H1 (cell line): Measurements from ENCODE around the gene CXorf65. TPM values are rescaled to one million over a fixed set of nuclear protein-coding genes. Genes with fewer than 3 reads are reported as not detected.

Experiments used
- CTCF ChIA-PET: fragments of 300-600 bp; sonication (Branson Sonifier 250); formaldehyde crosslinking; loops from one replicate; lab custom pipeline; 2021; ENCODE audit not compliant: partially characterized antibody; lab: Charles Lee
- POLR2A ChIA-PET: fragments of 300-600 bp; sonication (Branson Sonifier 250); formaldehyde crosslinking; loops from one replicate; lab custom pipeline; 2021; ENCODE audit warnings: inconsistent platforms; ENCODE audit not compliant: partially characterized antibody; lab: Charles Lee
- DNase-seq, 2 experiments: peaks; one replicate each; pipeline versions ENCODE4 v3.0.0 to v3.0.0-alpha.2; 2010 to 2022; ENCODE audit warnings: low spot score in 2 of 2, low read depth in 1 of 2, mixed read lengths in 1 of 2
- FAIRE-seq: peaks from 2 replicates; lab custom pipeline; 2011; peaks lifted over from hg19 to GRCh38; lab: Jason Lieb, UNC
- H2AFZ ChIP-seq: 2 replicates; pipeline ENCODE4 v1.8.1; 2012; ENCODE audit warnings: low read length, inconsistent platforms
- H2AK5ac ChIP-seq: 2 replicates; pipeline ENCODE4 v1.6.1; 2013; ENCODE audit warnings: low read depth, low read length
- H2BK120ac ChIP-seq: replicated peaks from 2 replicates; pipeline ENCODE3; 2013; ENCODE audit warnings: low read depth, low read length, inconsistent platforms
- H2BK12ac ChIP-seq: 2 replicates; pipeline ENCODE4 v1.6.1; 2013; ENCODE audit warnings: low read depth, low read length
- H2BK15ac ChIP-seq: 2 replicates; pipeline ENCODE4 v1.6.1; 2013; ENCODE audit warnings: low read length
- H2BK20ac ChIP-seq: 2 replicates; pipeline ENCODE4 v1.6.1; 2013; ENCODE audit warnings: low read length
- H2BK5ac ChIP-seq: 2 replicates; pipeline ENCODE4 v1.6.1; 2013; ENCODE audit warnings: low read depth, low read length
- H3K14ac ChIP-seq: 2 replicates; pipeline ENCODE4 v1.6.1; 2013; ENCODE audit warnings: inconsistent platforms; ENCODE audit not compliant: insufficient read length
- H3K18ac ChIP-seq: 2 replicates; pipeline ENCODE4 v1.6.1; 2013; ENCODE audit warnings: low read length; ENCODE audit errors: extremely low read depth
- H3K23ac ChIP-seq: 2 replicates; pipeline ENCODE4 v1.6.1; 2013; ENCODE audit warnings: inconsistent platforms; ENCODE audit not compliant: insufficient read length
- H3K23me2 ChIP-seq: 2 replicates; pipeline ENCODE4 v1.6.1; 2013; ENCODE audit warnings: low read depth, low read length
- H3K27ac ChIP-seq: 2 replicates; pipeline ENCODE4 v1.6.1; 2011; ENCODE audit warnings: low read depth, low read length, inconsistent platforms
- H3K27me3 ChIP-seq, 4 experiments: replicated peaks in 1 of 4; 1 replicate in 1 of 4; 2 replicates in 3 of 4; pipeline versions ENCODE4 v1.6.1 to v1.8.1; 2011 to 2013; ENCODE audit warnings: low read length in 3 of 4, mild to moderate bottlenecking in 3 of 4, inconsistent platforms in 2 of 4, mixed read lengths in 2 of 4, moderate library complexity in 1 of 4; ENCODE audit not compliant: control insufficient read depth in 3 of 4, insufficient read depth in 3 of 4; ENCODE audit errors: extremely low read depth in 1 of 4
- H3K36me3 ChIP-seq, 4 experiments: 2 replicates each; pipeline versions ENCODE4 v1.6.1 to v1.8.1; 2011 to 2013; ENCODE audit warnings: mild to moderate bottlenecking in 4 of 4, low read length in 3 of 4, moderate library complexity in 2 of 4, control low read depth in 1 of 4, inconsistent platforms in 1 of 4; ENCODE audit not compliant: insufficient read depth in 4 of 4, control insufficient read depth in 2 of 4
- H3K4ac ChIP-seq: replicated peaks from 2 replicates; pipeline ENCODE3; 2013; ENCODE audit warnings: low read length, low read depth, mixed read lengths, inconsistent platforms; ENCODE audit not compliant: insufficient read length
- H3K4me1 ChIP-seq, 4 experiments: replicated peaks in 1 of 4; 1 replicate in 1 of 4; 2 replicates in 3 of 4; pipeline versions ENCODE4 v1.6.1 to v1.8.1; 2011 to 2013; ENCODE audit warnings: low read length in 3 of 4, inconsistent platforms in 2 of 4, mixed read lengths in 1 of 4; ENCODE audit not compliant: insufficient read depth in 4 of 4, control insufficient read depth in 3 of 4
- H3K4me2 ChIP-seq, 2 experiments: 2 replicates each; pipeline versions ENCODE4 v1.6.1 to v1.8.1; 2011 to 2013; ENCODE audit warnings: low read depth in 2 of 2, low read length in 2 of 2, control low read depth in 1 of 2, inconsistent platforms in 1 of 2, mild to moderate bottlenecking in 1 of 2; ENCODE audit not compliant: insufficient read depth in 1 of 2
- H3K4me3 ChIP-seq, 4 experiments: fragments of 200-600, 300-600 bp in 1 of 4; sonication (generic), shearing (Covaris generic), sonication (Bioruptor Twin) in 1 of 4; 2 replicates each; pipeline versions ENCODE4 v1.5.1 to v1.8.1; 2011 to 2016; ENCODE audit warnings: low read length in 4 of 4, low read depth in 3 of 4, control low read depth in 2 of 4, inconsistent platforms in 2 of 4, mild to moderate bottlenecking in 2 of 4, mixed read lengths in 1 of 4, moderate library complexity in 1 of 4; ENCODE audit not compliant: insufficient read depth in 2 of 4; ENCODE audit errors: extremely low read depth in 1 of 4
- H3K56ac ChIP-seq: replicated peaks from 2 replicates; pipeline ENCODE3; 2013; ENCODE audit warnings: low read depth, mild to moderate bottlenecking, mixed read lengths, low read length, inconsistent platforms; ENCODE audit not compliant: insufficient read length
- H3K79me1 ChIP-seq: 2 replicates; pipeline ENCODE4 v1.6.1; 2013; ENCODE audit warnings: low read depth, low read length, control low read depth
- H3K79me2 ChIP-seq, 2 experiments: 2 replicates each; pipeline versions ENCODE4 v1.6.1 to v1.8.1; 2012 to 2013; ENCODE audit warnings: low read length in 2 of 2, mild to moderate bottlenecking in 2 of 2, inconsistent platforms in 1 of 2; ENCODE audit not compliant: insufficient read depth in 2 of 2, control insufficient read depth in 1 of 2
- H3K9ac ChIP-seq, 4 experiments: replicated peaks in 1 of 4; 1 replicate in 1 of 4; 2 replicates in 3 of 4; pipeline versions ENCODE4 v1.6.1 to v1.8.1; 2011 to 2013; ENCODE audit warnings: low read depth in 3 of 4, low read length in 3 of 4, control low read depth in 2 of 4, mild to moderate bottlenecking in 2 of 4, moderate library complexity in 2 of 4, inconsistent platforms in 1 of 4; ENCODE audit errors: extremely low read depth in 1 of 4
- H3K9me3 ChIP-seq, 2 experiments: 2 replicates each; pipeline versions ENCODE4 v1.6.1 to v1.8.1; 2012 to 2013; ENCODE audit warnings: mild to moderate bottlenecking in 2 of 2, moderate library complexity in 2 of 2, control low read depth in 1 of 2, inconsistent platforms in 1 of 2, low read depth in 1 of 2, low read length in 1 of 2, mixed read lengths in 1 of 2; ENCODE audit not compliant: insufficient read depth in 2 of 2
- H4K20me1 ChIP-seq, 2 experiments: replicated peaks in 1 of 2; 2 replicates each; pipeline versions ENCODE3 to v1.8.1; 2011 to 2013; ENCODE audit warnings: inconsistent platforms in 2 of 2, low read length in 2 of 2, mild to moderate bottlenecking in 1 of 2; ENCODE audit not compliant: insufficient read depth in 2 of 2, control insufficient read depth in 1 of 2
- H4K5ac ChIP-seq: 2 replicates; pipeline ENCODE4 v1.6.1; 2013; ENCODE audit warnings: low read length, low read depth, mixed read lengths, inconsistent platforms; ENCODE audit not compliant: insufficient read length
- H4K8ac ChIP-seq: 2 replicates; pipeline ENCODE4 v1.8.0; 2013; ENCODE audit warnings: mild to moderate bottlenecking, moderate library complexity, low read length, inconsistent platforms; ENCODE audit not compliant: insufficient read depth; ENCODE audit errors: extremely low read depth
- H4K91ac ChIP-seq: replicated peaks from 2 replicates; pipeline ENCODE3; 2013; ENCODE audit warnings: low read length, mixed read lengths, inconsistent platforms; ENCODE audit not compliant: insufficient read length
- BRCA1 ChIP-seq: IDR thresholded peaks from 2 replicates; pipeline ENCODE4 v1.6.1; 2012; ENCODE audit warnings: low read depth, low read length, improper control_type of control experiment
- CHD1 ChIP-seq: IDR thresholded peaks from 2 replicates; pipeline ENCODE4 v1.6.1; 2012; ENCODE audit warnings: low read depth, low read length, improper control_type of control experiment
- CTCF ChIP-seq, 3 experiments: IDR thresholded peaks; 1 replicate in 2 of 3; 2 replicates in 1 of 3; pipeline versions ENCODE4 v1.5.1 to v1.6.1; 2011; ENCODE audit warnings: low read length in 3 of 3, mild to moderate bottlenecking in 3 of 3, inconsistent platforms in 2 of 3, low read depth in 1 of 3, moderate library complexity in 1 of 3; ENCODE audit not compliant: insufficient read depth in 1 of 3; ENCODE audit errors: control extremely low read depth in 1 of 3
- EZH2 ChIP-seq: fragments of 200-600 bp; sonication (generic); IDR thresholded peaks from 2 replicates; pipeline ENCODE4 v1.7.1; 2012; ENCODE audit warnings: low read depth, mild to moderate bottlenecking, moderate library complexity, low read length, inconsistent platforms; ENCODE audit not compliant: severe bottlenecking
- PHF8 ChIP-seq: fragments of 200-600 bp; sonication (generic); conservative IDR thresholded peaks from 2 replicates; pipeline ENCODE4 v1.7.1; 2012; ENCODE audit warnings: low read depth, mild to moderate bottlenecking, inconsistent platforms, low read length, moderate library complexity
- WGBS, 2 experiments: shearing (Covaris generic) in 1 of 2; methylation state at CpG; one replicate each; pipeline versions ENCODE4 v1.1.6 to v1.1.7; 2013 to 2015; ENCODE audit warnings: low lambda C conversion rate in 2 of 2, mixed read lengths in 2 of 2, inconsistent platforms in 1 of 2, low coverage in 1 of 2, missing lambda C conversion rate in 1 of 2; ENCODE audit not compliant: insufficient replicate concordance in 2 of 2, insufficient coverage in 1 of 2, insufficient read length in 1 of 2; ENCODE audit errors: extremely low coverage in 1 of 2, missing lambda C conversion rate in 1 of 2; 5-methylcytosine and 5-hydroxymethylcytosine counted together
- polyA plus RNA-seq, 7 experiments: library from polyadenylated mRNA; depleted of rRNA in 3 of 7; stranded (reverse) in 5 of 7; unstranded in 2 of 7; fragments of >200 nt in 5 of 7; fragments of 200-250 nt in 2 of 7; gene quantifications; 1 replicate in 5 of 7; 2 replicates in 1 of 7; 4 replicates in 1 of 7; pipeline versions ENCODE4 v1.2.1 to v1.2.3, GENCODE V29; 2011 to 2013; ENCODE audit warnings: missing spikeins in 2 of 7, mixed read lengths in 2 of 7
- total RNA-seq: library from RNA; stranded (reverse); fragmentation: NEBNext Ultra II Directional; extraction: Animal tissue kit (Norgen Biotek cat#: 25700); gene quantifications from 2 replicates; pipeline ENCODE4 v1.2.1, GENCODE V29; 2021

Gene CXorf65
- total and polyA plus RNA-seq, 2 of the 8 experiments (the other 6 are each of a cell fraction or from before 2014, with no cell fraction given), result not detected

- 6% methylated on average over 5 of the region's 56 CpGs; no CpG with 5 or more reads in 1 of the 2 experiments for WGBS, 2 experiments
- H3K9ac ChIP-seq, result peak within 1 kb of the TSS; percentile 60 to 78 (median 70)
- POLR2A ChIA-PET, result interaction anchor here (0.9 to 2.7 kb wide), 10 partner anchors 8 to 247 kb away, joined by 3 to 17 read pairs (median 4); partner anchors contain the start of genes FOXO4, SNX12 and TAF1
- peaks cover 0 to 2% of the 10 kb centered on the region in 2 experiments for H4K20me1 ChIP-seq
- no peak within 1 kb of the TSS for H2BK5ac ChIP-seq
- H3K14ac ChIP-seq, result no peak within 1 kb of the TSS
- H3K4ac ChIP-seq, result no peak within 1 kb of the TSS
- H3K27ac ChIP-seq, result no peak within 1 kb of the TSS; the same call in 1 of the 2 replicates
- no peak within 1 kb of the TSS for H2BK12ac ChIP-seq
- no peak within 1 kb of the TSS for H3K23ac ChIP-seq
- H3K79me1 ChIP-seq, result no peaks in the 10 kb centered on the region
- no peak within 1 kb of the TSS for H2BK20ac ChIP-seq
- H3K36me3 ChIP-seq, result peaks cover under 1 to 28% (median 14%) of the 10 kb centered on the region in 4 experiments; a peak in 6 of 8 replicates
- no peak within 1 kb of the TSS for H4K91ac ChIP-seq
- H2AK5ac ChIP-seq, result 0 out of 2 replicates have a peak within 1 kb of the TSS, but pooled peaks have one; percentile 15
- H2BK120ac ChIP-seq, result no peak within 1 kb of the TSS
- H3K18ac ChIP-seq, result no peak within 1 kb of the TSS
- no peak within 1 kb of the TSS for H4K8ac ChIP-seq
- peak within 1 kb of the TSS; percentile 43 to 84 (median 55) for H3K4me3 ChIP-seq
- H3K4me1 ChIP-seq, result peaks cover 0 to 6% (median 2%) of the 10 kb centered on the region in 4 experiments; a peak in 3 of 7 replicates
- no peaks in the 10 kb centered on the region for H3K79me2 ChIP-seq
- no peak within 1 kb of the TSS for H2BK15ac ChIP-seq
- H3K4me2 ChIP-seq, result peak within 1 kb of the TSS; percentile 67 to 91
- peak; percentile 48 for FAIRE-seq
- peaks cover 0 to 3% (median 0%) of the 10 kb centered on the region in 4 experiments; a peak in 1 of 7 replicates for H3K27me3 ChIP-seq
- CTCF ChIA-PET, result interaction anchor here (0.8 to 2.8 kb wide), 3 partner anchors 12 to 19 kb away, joined by 3 to 13 read pairs (median 4); no protein-coding TSS in a partner anchor
- no peak within 1 kb of the TSS for H4K5ac ChIP-seq
- H3K56ac ChIP-seq, result peak within 1 kb of the TSS; percentile 54
- H2AFZ ChIP-seq, result peak within 1 kb of the TSS; percentile 67; the same call in 1 of the 2 replicates
- DNase-seq, result peak in 1 of 2 experiments; percentile 86
- no peaks in the 10 kb centered on the region for H3K9me3 ChIP-seq
- H3K23me2 ChIP-seq, result no peaks in the 10 kb centered on the region; the same call in 1 of the 2 replicates
- no peak for TF ChIP-seq CHD1
- no peak for TF ChIP-seq CTCF (IDR thresholded peaks at IDR 0.05; ENCODE audit: control extremely low read depth in 1 of 3, insufficient read depth in 1 of 3, low read depth in 1 of 3, low read length in 3 of 3)
- TF ChIP-seq BRCA1, result no peak
- TF ChIP-seq PHF8, result peak; percentile 45; the same call in 1 of the 2 replicates
- TF ChIP-seq EZH2, result no peak
These were observed 11.8 kb upstream of the CXorf65 start, which contains the start of gene MED12 for GRCh38 chrX:71118032-71118984. Gene MED12, plus strand, starts transcription at chrX:71118596. Its CDS starts 159 bp downstream, at chrX:71118755.
